Fibroblast of lung (primary cell): ENCODE measurements around the gene ATAD3B. TPM values are rescaled to one million over a fixed set of nuclear protein-coding genes. Genes with fewer than 3 reads are reported as not detected.
"Not testable (repeated sequence)": the region's sequence is repeated elsewhere in the genome, so short reads cannot be mapped to it uniquely, and the experiment has no call there.

ENCODE experiments used
- DNase-seq, 2 donors: peaks; one replicate each; pipeline versions ENCODE4 v3.0.0 to v3.0.0-alpha.2; 2010; ENCODE audit warnings: low read depth in 2 of 2
- H2AFZ ChIP-seq: 2 replicates; pipeline ENCODE4 v1.5.1; 2012; ENCODE audit warnings: low read length, control low read depth, inconsistent platforms
- H3K27ac ChIP-seq: 2 replicates; pipeline ENCODE4 v1.5.1; 2011; ENCODE audit warnings: low read length, control low read depth; ENCODE audit not compliant: insufficient read depth
- H3K27me3 ChIP-seq: 2 replicates; pipeline ENCODE4 v1.5.1; 2011; ENCODE audit warnings: mild to moderate bottlenecking, low read length; ENCODE audit not compliant: control insufficient read depth, insufficient read depth
- H3K36me3 ChIP-seq: 2 replicates; pipeline ENCODE4 v1.5.1; 2011; ENCODE audit warnings: low read length; ENCODE audit not compliant: control insufficient read depth, insufficient read depth
- H3K4me1 ChIP-seq: 2 replicates; pipeline ENCODE4 v1.5.1; 2011; ENCODE audit warnings: low read length; ENCODE audit not compliant: control insufficient read depth, insufficient read depth; ENCODE audit errors: extremely low read depth
- H3K4me2 ChIP-seq: 2 replicates; pipeline ENCODE4 v1.5.1; 2011; ENCODE audit warnings: low read length, control low read depth; ENCODE audit not compliant: insufficient read depth; ENCODE audit errors: extremely low read depth
- H3K4me3 ChIP-seq, 4 experiments: fragments of 200-600 bp in 1 of 4; sonication (generic) in 1 of 4; replicated peaks in 1 of 4; 2 replicates each; pipeline ENCODE4 v1.5.1; 2011 to 2016; ENCODE audit warnings: low read length in 4 of 4, low read depth in 3 of 4, mild to moderate bottlenecking in 3 of 4, control low read depth in 2 of 4, inconsistent platforms in 1 of 4, mixed read lengths in 1 of 4; ENCODE audit not compliant: insufficient read depth in 1 of 4; ENCODE audit errors: control extremely low read depth in 1 of 4
- H3K79me2 ChIP-seq: 2 replicates; pipeline ENCODE4 v1.5.1; 2012; ENCODE audit warnings: mild to moderate bottlenecking, low read length, inconsistent platforms; ENCODE audit not compliant: control insufficient read depth, insufficient read depth
- H3K9ac ChIP-seq: 2 replicates; pipeline ENCODE4 v1.5.1; 2011; ENCODE audit warnings: mild to moderate bottlenecking, low read length, control low read depth; ENCODE audit not compliant: insufficient read depth
- H3K9me3 ChIP-seq: 2 replicates; pipeline ENCODE4 v1.5.1; 2012; ENCODE audit warnings: low read depth, low read length; ENCODE audit not compliant: control insufficient read depth, insufficient read depth
- H4K20me1 ChIP-seq: 2 replicates; pipeline ENCODE4 v1.5.1; 2011; ENCODE audit warnings: low read length; ENCODE audit not compliant: control insufficient read depth, insufficient read depth; ENCODE audit errors: extremely low read depth
- EZH2 ChIP-seq: IDR thresholded peaks from 2 replicates; pipeline ENCODE4 v1.5.1; 2012; ENCODE audit warnings: low read length, control low read depth, mild to moderate bottlenecking; ENCODE audit errors: missing control alignments
- polyA plus RNA-seq, 2 donors: library from polyadenylated mRNA; depleted of rRNA in 1 of 2; stranded (reverse) in 1 of 2; unstranded in 1 of 2; fragments of >200 nt; gene quantifications; 2 replicates each; pipeline ENCODE4 v1.2.1, GENCODE V29; 2011 to 2012; ENCODE audit warnings: missing spikeins in 1 of 2
- total RNA-seq: library from RNA; depleted of rRNA; stranded (reverse); fragments of >200 nt; gene quantifications from 2 replicates; pipeline ENCODE4 v1.2.1, GENCODE V29; 2014
- TF ChIP-seq, protein P1 (sequence below), 2 donors: IDR thresholded peaks in 1 of 2; conservative IDR thresholded peaks in 1 of 2; 1 replicate in 1 of 2; 2 replicates in 1 of 2; pipeline ENCODE4 v1.5.1; 2011 to 2012; ENCODE audit warnings: low read length in 2 of 2, control low read depth in 1 of 2, inconsistent platforms in 1 of 2, low read depth in 1 of 2, mild to moderate bottlenecking in 1 of 2

ATAD3B gene
- total and polyA plus RNA-seq, 2 donors (not counting 1 experiment from before 2014, with no cell fraction given): 7.0 to 15.0 TPM

DNA sequence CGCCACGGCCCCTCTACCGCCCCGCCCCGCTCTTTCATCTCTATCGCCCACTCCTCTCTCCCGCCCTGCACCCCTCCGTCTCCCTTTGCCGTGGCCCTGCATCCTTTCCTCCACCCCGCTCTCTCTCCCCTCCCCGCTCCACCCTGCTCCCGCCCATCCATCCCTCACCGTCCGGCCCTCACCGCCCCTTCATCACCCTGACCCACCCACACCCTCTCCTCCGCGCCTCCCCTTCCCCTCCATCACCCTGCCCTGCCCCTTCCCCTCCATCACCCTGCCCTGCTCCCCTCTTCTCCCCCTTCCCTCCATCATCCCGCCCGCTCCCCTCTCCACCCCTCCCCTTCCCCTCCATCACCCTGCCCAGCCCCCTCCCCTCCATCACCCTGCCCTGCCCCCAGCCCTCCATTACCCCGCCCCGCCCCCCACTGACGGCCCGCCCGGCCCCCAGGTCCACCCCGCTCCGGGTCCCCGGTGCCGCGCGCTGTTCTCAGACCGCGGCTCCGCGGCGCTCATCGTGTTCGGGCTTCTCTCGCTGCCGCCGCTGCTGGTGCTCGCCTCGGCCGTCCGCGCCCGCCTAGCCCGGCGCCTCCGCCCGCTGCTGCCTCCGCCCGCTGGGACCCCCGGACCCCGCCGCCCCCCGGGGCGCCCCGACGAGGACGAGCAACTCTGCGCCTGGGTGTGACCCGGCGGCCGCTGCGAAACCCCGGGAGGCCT is 44.3 kb upstream of the ATAD3B start:
- Histone ChIP-seq H4K20me1 (no peaks in the 10 kb centered on the region), H3K4me3 (peak overlapping the region in 1 of 4 experiments; percentile 44)
- no peak for DNase-seq

DNA sequence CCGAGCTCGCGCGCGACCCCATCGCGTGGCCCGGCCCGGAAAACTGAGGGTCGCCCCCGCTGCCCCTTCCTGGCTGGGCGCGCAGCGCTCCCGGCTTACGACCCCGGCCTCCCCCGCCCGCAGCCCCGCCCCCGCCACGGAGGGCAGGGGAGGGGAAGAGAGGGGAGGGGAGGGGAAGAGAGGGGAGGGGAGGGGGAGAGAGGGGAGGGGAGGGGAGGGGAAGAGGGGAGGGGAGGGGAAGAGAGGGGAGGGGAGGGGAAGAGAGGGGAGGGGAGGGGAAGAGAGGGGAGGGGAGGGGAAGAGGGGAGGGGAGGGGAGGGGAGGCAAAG is 43.8 kb upstream of the ATAD3B start:
- H3K4me1 ChIP-seq: peaks cover 15% of the 10 kb centered on the region
- H3K36me3 ChIP-seq: no peaks in the 10 kb centered on the region
- TF ChIP-seq, protein P1, sequence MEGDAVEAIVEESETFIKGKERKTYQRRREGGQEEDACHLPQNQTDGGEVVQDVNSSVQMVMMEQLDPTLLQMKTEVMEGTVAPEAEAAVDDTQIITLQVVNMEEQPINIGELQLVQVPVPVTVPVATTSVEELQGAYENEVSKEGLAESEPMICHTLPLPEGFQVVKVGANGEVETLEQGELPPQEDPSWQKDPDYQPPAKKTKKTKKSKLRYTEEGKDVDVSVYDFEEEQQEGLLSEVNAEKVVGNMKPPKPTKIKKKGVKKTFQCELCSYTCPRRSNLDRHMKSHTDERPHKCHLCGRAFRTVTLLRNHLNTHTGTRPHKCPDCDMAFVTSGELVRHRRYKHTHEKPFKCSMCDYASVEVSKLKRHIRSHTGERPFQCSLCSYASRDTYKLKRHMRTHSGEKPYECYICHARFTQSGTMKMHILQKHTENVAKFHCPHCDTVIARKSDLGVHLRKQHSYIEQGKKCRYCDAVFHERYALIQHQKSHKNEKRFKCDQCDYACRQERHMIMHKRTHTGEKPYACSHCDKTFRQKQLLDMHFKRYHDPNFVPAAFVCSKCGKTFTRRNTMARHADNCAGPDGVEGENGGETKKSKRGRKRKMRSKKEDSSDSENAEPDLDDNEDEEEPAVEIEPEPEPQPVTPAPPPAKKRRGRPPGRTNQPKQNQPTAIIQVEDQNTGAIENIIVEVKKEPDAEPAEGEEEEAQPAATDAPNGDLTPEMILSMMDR (conservative IDR thresholded peaks at IDR 0.05 in 1 of 2, IDR thresholded peaks at IDR 0.05 in 1 of 2; ENCODE audit: low read depth in 1 of 2, low read length in 2 of 2): no peak
- TF ChIP-seq EZH2: no peak
- peak overlapping the region in 1 of 4 experiments; percentile 44 for H3K4me3 ChIP-seq
- no peak overlapping the region for H2AFZ ChIP-seq
- H3K4me2 ChIP-seq: no peak overlapping the region
- H3K9ac ChIP-seq: peak overlapping the region; percentile 30
- no peaks in the 10 kb centered on the region for H3K79me2 ChIP-seq
- no peaks in the 10 kb centered on the region for H3K9me3 ChIP-seq
- H4K20me1 ChIP-seq: no peaks in the 10 kb centered on the region
- H3K27ac ChIP-seq: no peak overlapping the region
- no peaks in the 10 kb centered on the region for H3K27me3 ChIP-seq
- no peak for DNase-seq

More for the DNA sequence above, 44.3 kb upstream of the ATAD3B start:
- Histone ChIP-seq H3K4me2 (peak overlapping the region; percentile 13), H3K79me2 (no peaks in the 10 kb centered on the region), H3K9ac (peak overlapping the region; percentile 30), H3K27me3 (no peaks in the 10 kb centered on the region), H2AFZ (no peak overlapping the region), H3K27ac (no peak overlapping the region), H3K9me3 (no peaks in the 10 kb centered on the region), H3K36me3 (no peaks in the 10 kb centered on the region), H3K4me1 (peaks cover 17% of the 10 kb centered on the region)
- TF ChIP-seq EZH2: no peak
- TF ChIP-seq, protein P1 (conservative IDR thresholded peaks at IDR 0.05 in 1 of 2, IDR thresholded peaks at IDR 0.05 in 1 of 2; ENCODE audit: low read depth in 1 of 2, low read length in 2 of 2): no peak

DNA sequence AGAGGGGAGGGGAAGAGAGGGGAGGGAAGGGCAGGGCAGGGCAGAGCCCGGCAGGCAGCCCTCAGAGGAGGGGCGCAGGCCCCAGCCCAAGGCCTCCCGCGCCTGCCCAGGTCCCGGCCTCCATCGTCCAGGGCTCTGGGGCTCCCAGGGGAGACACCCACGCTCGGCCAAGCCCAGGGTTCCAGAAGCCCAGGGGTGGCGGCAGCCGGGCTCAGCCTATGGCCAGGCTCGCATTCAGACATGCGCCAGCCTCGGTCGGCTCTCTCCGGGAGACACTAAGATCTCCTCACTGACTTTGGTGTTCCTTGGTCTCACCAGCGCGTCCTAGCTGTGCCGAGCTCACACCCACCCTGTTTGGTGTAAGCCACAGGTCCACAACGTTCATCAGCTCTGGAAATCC is 43.4 kb upstream of the ATAD3B start:
- H4K20me1 ChIP-seq: no peaks in the 10 kb centered on the region
- DNase-seq: no peak
- no peak for TF ChIP-seq EZH2
- TF ChIP-seq, protein P1 (conservative IDR thresholded peaks at IDR 0.05 in 1 of 2, IDR thresholded peaks at IDR 0.05 in 1 of 2; ENCODE audit: low read depth in 1 of 2, low read length in 2 of 2): no peak
- no peak overlapping the region for H3K4me3 ChIP-seq
- no peaks in the 10 kb centered on the region for H3K9me3 ChIP-seq
- no peaks in the 10 kb centered on the region for H3K36me3 ChIP-seq
- no peak overlapping the region for H2AFZ ChIP-seq
- no peaks in the 10 kb centered on the region for H3K27me3 ChIP-seq
- H3K9ac ChIP-seq: no peak overlapping the region
- H3K4me2 ChIP-seq: no peak overlapping the region
- no peaks in the 10 kb centered on the region for H3K79me2 ChIP-seq
- H3K4me1 ChIP-seq: peaks cover 13% of the 10 kb centered on the region
- no peak overlapping the region for H3K27ac ChIP-seq

DNA sequence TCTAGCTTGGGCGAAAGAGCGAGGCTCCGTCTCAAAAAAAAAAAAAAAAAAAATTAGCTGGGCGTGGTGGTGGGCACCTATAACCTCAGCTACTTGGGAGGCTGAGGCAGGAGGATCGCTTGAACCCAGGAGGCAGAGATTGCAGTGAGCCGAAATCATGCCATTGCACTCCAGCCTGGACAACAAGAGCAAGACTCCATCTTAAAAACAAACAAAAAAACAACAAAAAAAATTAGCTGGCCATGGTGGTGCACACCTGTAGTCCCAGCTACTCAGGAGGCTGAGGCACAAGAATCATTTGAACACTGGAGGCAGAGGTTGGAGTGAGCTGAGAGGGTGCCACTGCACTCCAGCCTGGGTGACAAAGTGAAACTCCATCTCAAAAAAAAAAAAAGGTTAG is 42.6 kb upstream of the ATAD3B start:
- peaks cover 19% of the 10 kb centered on the region for H3K4me1 ChIP-seq
- not testable (repeated sequence) for H3K4me2 ChIP-seq, H3K36me3 ChIP-seq, H3K27me3 ChIP-seq, H3K27ac ChIP-seq, DNase-seq, H3K4me3 ChIP-seq, H2AFZ ChIP-seq, H3K79me2 ChIP-seq, H3K9me3 ChIP-seq, H3K9ac ChIP-seq, H4K20me1 ChIP-seq
